ENCODE measurements around the gene LRCH1.
A peak's percentile ranks its signal among the peaks of the same experiment; 100 is the strongest.

LRCH1 gene

DNA sequence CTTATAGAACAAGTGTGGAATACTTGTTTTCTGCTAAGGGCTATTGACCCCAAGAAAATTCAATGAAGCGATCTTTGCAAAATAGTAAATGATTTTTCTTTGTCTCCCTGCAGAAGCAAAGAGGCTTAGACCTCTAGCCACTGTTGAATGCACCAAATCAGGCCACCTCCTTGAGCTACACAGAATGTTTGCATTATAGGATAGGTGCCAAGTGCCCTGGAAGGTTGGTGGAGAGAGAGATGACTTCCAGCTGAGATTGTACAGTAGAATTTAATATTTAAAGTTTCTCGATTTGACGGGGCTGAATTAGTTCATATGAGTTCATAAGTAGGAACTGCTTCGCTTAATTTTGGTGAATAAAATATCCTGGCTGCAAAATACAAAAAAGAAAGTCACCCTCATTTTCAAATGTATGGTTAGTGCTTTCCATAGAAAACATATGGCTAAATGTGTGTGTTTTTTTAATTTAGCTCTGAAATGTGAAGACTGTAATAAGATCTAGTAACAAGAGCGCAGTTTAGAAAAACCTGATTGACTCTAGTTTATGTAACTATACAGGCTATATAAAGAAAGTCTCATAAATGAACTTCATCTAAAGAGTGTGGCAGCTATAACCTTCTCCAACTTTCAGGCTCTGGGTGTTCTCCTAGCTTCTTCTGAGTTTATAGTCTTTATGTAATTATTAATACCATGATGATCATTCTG lies 41.6 kb downstream of the LRCH1 start:
- DNase-seq (ENCODE audit: low spot score): no peak

DNA sequence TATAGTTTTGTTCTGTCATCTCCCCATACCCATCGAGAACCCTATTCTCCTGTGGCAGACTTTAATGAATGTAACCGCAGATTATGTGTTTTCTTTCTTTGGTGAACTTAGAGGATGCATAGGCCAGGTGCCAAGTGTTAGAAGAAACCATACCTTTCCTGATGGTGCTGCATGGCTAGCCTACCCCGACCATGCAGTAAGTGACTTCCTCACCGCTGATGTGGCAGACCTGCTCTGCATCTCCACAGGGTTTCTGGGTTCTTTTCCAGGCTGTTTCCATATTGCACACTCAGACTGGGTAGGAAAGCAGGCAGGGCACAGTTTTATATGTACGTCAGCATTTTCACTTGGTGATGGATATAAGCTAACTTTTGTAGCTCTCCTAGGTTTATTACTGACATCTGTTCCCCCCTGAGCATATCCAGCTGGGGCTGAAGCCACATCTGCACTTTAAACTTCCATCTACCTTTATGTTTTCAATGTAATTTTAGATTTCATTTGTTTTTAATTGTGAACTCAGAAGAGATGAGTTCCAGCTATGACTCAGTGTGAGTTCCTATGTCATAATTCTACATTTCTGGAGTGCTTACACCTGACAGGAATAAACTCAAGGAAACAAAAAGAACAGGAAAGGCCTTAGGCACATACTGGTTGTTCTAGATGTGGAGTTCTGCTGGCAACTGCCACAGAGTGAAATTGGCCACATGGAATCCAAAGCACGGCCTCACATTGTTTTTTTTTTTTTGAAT lies 42.3 kb downstream of the LRCH1 start:
- no peak for DNase-seq (ENCODE audit: low spot score)

DNA sequence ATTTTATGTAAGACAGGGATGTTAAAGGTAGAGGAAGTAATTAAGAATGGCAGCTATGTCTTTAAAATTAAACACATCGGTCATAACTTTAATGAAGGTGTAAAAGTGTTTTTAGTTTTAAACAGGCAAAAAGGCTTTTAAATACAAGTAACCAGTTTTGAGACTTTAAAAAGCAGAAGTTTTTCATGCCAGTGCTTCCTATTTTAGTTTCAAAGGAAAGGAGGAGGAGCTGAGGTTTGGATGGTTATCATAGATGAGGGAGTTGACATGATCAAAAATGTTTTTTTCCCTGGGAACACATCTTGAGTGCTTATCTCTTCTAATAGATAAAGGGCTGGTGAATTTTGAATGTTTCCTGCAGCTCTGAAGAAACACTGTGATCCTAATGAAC lies 42.9 kb downstream of the LRCH1 start:
- no peak for DNase-seq (ENCODE audit: low spot score)

DNA sequence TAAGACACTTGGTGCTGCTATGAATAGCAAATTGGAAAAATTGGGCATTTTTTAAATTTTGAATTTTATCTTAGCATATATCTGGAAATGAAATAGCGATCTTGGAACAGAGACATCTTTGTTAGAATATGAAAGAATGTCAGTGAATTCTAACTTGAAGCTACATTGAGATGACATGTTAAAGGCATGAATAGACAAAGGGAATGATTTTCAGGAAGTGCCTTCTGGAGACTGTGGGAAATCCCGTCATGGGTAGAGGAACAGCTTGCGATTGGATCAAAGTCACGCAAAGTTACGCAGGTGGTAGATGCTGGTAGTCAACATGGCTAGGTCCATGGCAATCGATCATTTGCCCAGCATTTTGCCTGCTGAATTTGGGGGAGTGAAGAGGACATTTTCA lies 43.5 kb downstream of the LRCH1 start:
- DNase-seq (ENCODE audit: low spot score): no peak

DNA sequence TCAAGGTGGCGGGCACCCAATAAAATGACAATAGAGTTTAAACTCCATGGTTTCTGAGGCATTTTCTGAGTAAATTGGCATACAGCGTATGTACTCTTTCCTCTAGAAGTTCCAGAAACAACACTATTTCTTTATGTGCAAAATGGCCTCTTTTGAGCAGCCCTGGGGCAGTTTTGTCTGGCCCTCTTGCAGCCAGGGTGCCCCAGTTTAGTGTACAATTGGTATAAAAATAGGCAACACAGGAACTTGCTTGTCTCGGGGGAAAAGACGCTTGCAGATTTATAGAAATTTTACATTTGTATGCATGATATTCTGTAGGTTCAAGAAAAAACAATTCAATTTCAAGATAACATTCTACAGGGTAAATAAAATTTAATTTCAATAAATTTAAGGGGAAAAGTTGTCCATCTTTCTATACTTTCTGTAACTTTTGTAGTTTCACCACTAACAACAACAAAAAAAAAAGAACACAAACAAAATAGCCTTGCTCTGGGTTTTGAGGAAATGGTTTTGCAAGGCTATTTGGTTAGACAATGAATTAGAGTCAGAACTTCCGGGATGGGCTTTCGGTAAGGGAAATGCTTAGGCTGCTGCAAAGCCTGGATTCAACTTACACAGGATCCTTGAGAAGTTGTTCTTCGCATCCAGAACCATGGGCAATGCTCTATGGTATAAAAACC lies 45.3 kb downstream of the LRCH1 start:
- no peak for DNase-seq (ENCODE audit: low spot score)

DNA sequence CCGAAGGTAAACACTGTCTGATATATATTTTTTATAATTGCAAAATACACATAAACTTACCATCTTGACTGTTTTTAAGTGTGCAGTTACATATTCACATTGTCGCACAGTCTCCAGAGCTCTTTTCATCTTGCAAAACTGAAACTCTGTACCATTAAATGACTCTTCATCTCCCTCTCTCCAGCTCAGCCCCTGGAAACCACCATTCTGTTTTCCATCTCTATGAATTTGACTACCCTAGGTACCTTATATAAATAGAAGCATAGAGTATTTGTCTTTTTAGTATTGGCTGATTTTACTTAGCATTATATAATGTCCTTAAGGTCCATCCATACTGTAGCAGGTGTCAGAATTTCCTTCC lies 45.8 kb downstream of the LRCH1 start:
- DNase-seq (ENCODE audit: low spot score): no peak

DNA sequence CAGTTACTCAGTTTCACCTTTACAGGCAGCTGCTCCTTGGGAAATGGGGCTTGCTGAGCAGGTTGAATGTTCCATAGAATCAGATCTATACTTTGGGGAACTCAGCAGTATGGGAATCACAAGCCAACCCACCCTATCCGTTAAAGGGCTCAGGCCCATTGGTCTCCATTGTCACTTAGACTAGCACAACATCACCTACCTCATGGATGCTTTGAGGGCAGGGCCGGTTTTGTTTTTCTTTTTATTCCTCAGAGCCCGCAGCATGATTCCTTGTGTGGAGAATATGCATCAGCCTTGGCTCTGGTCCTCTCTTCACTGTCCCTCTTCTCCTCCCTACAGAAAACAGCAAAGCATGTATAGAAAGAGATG lies 48.0 kb downstream of the LRCH1 start:
- no peak for DNase-seq (ENCODE audit: low spot score)

DNA sequence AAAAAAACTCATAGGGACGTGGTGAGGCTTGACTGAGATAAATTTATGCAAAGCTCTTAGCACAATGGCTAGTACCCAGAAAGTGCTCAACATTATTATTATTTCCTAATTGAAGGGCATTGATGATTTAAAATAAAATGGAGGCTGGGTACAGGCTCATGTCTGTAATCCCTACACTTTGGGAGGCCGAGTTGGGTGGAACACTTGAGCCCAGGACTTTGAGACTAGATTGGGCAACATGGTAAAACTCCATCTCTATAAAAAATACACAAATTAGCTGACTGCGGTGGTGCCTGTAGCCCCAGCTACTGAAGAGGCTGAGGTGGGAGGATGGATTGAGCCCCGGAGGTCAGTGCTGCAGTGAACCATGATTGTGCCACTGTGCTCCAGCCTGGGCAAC lies 49.6 kb downstream of the LRCH1 start:
- no peak for DNase-seq (ENCODE audit: low spot score)

DNA sequence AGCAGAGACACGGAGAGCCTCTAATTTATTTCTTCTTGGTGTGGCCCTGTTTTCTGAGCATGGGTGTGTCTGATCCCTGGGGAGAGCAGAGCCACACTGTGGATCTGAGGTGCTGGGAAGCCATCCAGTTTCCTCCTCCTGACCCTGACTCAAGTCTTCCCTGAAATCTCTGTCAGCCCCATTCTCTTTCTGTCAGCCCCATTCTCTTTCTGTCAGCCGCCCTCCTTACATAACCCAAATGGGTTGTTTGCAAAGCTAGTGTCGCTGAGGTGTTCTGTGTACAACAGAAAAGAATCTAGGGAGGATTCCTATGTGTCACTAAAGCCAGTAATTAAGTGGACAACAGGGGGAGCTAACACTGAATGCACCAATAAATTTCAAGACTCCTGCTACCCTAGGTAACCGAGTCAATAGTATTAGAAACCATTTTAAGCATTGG lies 50.2 kb downstream of the LRCH1 start:
- DNase-seq (ENCODE audit: low spot score): peak; percentile 19

DNA sequence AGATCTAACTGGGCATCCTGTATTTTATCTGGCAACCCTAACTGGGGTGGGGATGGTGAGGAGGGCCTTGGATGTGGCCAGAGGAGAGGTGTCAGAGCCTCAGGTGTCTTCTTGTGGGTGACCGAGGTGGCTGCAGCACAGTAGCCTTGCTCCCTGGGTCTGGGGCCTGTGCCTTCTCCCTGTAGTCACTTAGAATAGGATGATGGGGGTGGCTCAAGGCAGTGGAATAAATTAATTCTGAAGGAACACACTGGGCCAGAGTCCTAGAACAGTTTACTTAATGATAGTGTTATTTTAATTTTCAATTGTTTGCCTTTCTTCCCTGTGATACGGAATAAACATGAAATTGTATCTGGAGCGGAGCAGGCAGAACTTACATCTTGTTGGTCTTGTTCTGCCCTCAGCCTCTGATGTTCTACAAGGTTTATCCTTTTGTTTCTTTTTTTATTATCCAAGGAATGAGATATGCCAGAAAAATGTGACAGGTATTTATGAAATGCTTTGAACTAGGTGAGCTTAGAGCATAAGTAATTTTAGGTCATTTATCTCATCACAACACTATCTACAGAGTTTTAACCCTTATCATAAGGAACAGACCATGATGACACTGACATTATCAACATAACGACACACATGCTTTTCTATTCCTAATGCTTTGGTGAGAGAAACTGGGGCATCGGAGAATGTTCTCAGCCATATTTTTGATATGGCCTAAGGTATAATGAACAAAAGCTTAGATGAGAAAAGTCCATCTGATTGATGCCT lies 51.4 kb downstream of the LRCH1 start:
- no peak for DNase-seq (ENCODE audit: low spot score)

DNA sequence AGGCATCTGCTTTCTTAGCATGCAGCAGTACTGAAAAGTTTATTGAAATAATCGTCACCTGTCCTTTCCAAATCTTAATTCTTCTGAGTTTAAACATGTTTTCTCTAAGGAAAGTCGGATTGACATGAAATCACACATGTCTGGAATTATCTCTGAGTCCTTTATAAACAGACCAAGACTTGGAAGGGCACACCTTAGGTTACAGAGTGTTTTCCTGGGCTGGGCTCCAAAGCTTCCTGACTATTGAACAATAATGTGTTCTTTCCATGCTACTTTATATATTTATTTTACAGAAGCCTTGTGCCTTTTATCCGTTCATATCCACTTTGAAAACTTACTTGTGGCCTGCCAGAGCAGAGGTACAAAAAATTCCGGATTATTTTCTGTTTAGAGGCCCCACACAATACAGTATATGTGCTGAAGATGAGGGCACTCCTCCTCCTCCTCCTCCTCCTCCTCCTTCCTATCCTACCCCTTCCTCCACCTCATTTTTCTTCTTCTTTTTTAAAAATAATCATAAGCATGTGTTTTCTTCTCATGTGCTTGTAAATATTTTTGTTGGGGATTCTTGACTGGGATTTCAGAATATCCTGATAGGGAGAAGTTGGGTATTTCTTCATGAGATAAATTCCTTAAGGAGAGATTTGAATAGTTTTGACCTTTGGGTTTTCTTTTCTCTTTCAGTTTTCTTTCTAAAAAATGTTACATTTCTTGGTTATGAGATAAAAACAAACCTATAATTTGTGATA lies 52.3 kb downstream of the LRCH1 start:
- DNase-seq (ENCODE audit: low spot score): no peak

DNA sequence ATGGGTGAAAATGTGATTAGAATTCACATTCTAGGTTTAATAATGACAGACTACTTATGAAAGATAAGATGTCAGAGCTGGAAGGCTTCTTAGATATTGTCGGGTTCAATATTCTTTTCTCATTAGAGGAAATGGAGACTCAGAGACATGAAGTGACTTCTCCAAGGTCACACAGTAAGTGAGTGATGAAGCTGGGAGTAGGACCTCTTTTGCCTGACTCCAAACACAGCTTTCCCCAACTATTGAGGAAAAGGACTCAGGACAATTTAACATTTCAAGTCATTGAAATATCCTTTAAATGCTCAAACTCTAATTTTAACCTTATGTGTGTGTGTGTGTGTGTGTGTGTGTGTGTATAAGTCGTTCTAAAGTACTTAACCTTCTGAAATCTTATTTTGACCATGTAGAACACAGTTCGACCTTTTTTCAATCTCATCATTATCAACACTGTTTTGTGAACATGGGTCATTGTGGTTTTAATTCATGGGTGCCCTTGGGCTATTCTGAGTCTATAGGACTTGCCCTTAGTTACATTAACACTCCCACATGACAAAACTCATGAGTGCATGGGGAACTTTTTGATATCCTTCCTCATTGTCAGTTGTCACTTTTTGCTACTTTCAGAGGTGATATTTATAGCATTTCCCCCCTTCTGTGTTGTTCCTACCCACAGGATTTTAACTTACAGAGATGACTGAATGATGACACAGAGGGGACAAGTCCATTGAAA lies 53.0 kb downstream of the LRCH1 start:
- no peak for DNase-seq (ENCODE audit: low spot score)

DNA sequence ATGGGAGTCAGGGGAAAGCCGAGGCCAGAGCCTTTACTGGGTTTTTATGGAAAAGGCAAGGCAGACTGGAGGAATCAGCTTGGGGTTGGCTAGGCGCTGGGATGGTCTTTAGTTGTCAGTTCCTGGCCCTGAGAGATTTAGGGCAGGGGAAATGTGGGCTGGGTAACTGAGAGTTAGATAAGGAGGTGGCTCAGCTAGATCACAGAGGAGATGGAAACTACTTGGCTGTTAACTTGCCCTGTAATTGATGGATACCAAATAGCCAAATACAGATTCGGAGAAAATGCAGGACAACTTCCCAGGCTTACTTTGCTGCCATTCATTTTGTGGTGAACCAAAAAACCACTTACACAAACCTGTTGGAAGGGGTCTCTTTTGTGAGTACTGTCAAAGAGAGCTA lies 54.0 kb downstream of the LRCH1 start:
- no peak for DNase-seq (ENCODE audit: low spot score)

DNA sequence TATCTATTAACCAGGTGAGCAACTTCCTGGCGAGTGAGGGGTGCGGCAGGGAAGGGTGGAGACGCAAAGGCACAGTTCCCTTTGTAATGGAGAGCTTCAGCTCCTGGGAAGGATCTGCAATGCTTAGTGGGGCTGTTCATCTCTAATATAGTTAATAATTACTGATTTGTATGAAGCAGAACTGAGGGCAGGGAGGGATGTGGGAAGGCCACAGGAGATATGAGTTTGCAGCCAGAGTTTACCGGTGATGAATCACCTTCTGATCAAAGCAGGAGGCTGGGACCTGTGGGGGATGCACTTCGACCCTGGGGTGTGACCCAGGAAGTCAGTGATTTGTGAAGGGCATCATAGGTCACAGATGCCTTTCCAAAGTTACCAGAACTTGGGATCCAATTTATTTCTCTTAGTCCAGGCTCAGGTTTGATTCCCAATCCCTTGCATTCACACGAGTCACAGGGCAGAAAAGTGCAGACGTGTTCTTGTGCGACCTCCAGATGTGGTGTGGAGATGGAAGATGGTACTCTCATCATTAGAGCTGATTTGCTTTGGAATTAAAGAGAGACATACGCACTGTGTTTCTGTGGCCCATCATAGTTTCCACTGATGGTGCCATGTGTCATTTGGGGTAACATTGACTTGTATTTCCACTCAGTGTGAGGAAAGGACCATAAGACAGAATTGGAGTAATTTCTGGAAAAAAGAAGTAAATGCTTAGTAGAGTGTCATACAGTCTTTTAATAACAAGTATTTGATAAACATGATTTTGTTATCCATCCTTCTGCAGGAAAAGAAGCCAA lies 55.0 kb downstream of the LRCH1 start:
- DNase-seq (ENCODE audit: low spot score): no peak

DNA sequence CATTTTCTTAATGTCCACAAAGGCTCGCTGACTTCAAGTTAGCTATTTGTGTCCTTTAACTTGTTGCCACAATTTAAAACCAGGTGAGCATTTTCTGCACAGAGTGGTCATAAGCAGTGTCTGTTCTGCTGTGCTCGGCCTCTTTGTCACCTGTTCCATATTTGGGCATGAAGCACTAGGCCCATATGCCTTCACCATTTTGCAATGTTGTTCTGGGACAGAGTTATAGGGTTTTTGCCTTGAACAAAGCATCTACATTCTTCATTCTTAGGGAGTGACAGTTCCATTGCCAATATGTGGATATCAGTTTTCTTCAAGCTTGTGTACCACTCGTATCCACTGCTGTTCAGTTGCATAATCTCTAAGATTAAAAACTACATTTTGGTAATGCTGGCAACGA lies 56.1 kb downstream of the LRCH1 start:
- no peak for DNase-seq (ENCODE audit: low spot score)

DNA sequence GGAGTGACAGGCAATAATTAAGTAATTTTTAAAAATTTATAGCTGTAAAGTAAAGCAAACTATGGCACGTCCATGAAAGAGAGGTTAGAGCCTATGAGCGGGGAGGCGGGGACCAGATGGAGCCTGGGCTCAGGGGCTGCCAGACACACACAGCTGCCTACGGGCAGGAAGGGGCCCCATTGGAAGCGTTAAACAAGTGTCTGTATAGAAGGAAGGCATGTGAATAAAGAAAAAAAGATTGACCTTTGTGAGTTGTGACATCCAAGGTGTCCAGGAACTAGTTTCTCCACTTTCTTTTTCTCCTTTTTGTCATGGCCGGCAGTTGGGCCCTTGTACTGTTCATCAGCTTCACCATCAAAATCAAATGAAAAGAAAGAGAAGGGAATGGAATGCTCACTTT lies 56.8 kb downstream of the LRCH1 start:
- no peak for DNase-seq (ENCODE audit: low spot score)

DNA sequence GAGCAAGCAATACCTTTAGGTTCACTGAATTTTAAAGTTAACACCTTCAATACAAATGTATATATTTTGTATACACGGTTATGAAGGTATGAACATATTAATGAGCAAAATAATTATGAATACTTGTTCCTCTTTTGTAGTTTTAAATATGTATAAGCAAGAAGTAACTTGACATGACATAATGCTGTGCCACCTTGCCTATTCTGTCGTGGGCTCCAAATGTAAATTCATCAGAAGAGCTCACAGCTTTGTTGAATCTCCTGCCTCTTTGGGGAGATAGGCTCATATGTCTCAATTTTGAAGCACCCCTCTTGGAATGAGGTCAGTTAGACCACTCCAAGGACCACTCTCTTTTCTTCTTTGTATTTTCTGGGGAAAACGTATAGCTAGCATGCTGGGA lies 59.3 kb downstream of the LRCH1 start:
- no peak for DNase-seq (ENCODE audit: low spot score)

DNA sequence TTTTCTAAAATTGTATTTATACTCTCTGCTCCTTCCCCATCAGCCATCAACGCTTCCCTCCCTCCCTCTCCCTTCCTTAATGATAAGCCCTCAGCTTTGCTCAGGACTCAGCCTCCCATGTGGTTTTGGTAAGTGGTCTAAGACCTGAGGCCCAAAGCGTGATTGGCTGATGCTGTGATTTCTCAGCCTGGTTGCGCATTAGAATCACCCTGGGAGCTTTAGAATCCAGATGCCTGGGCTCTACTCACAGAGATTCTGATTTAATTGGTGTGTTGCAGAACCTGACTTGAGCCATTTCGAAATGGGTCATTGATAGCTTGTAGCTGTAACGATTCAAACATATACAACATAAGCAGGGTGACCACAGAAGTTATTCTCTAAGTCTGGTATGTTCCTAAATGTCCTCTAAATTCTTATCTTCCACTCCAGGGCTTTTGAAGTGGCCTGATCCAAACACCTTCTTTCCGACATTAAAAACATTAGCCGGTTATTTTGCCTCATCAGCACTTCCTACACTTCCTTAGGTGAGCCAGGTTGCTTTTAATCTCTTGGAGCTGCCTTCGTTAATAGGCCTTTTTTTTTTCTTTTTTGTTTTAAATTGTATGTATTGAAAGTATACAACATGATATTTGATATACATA lies 60.6 kb downstream of the LRCH1 start:
- DNase-seq (ENCODE audit: low spot score): no peak

DNA sequence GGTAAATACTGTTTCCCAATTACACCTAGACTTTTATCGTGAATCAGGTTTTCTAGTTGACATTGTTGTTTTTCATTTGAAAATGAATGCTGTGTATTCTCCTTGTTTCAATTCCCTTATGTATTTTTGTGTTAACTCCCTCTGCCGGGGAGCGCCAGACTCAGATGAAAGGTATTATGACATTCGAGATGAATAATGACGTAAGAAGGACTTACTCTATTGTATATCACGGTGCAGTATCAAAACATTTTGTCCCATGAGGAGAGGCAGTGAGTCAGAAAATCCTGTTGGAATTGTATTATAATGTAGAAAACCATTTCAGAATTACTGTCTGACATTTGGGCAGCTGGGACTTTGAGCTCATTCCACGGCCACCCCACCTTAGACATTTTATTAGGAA lies 61.6 kb downstream of the LRCH1 start:
- no peak for DNase-seq (ENCODE audit: low spot score)

Data from RKO (cell line).